Fibroblast of lung (primary cell): Measurements from ENCODE around the gene TRRAP.

Experiments used
- EZH2 ChIP-seq: IDR thresholded peaks from 2 replicates; pipeline ENCODE4 v1.5.1; 2012; ENCODE audit warnings: low read length, control low read depth, mild to moderate bottlenecking; ENCODE audit errors: missing control alignments
- TF ChIP-seq, protein P1 (sequence below), 2 donors: IDR thresholded peaks in 1 of 2; conservative IDR thresholded peaks in 1 of 2; 1 replicate in 1 of 2; 2 replicates in 1 of 2; pipeline ENCODE4 v1.5.1; 2011 to 2012; ENCODE audit warnings: low read length in 2 of 2, control low read depth in 1 of 2, inconsistent platforms in 1 of 2, low read depth in 1 of 2, mild to moderate bottlenecking in 1 of 2

DNA sequence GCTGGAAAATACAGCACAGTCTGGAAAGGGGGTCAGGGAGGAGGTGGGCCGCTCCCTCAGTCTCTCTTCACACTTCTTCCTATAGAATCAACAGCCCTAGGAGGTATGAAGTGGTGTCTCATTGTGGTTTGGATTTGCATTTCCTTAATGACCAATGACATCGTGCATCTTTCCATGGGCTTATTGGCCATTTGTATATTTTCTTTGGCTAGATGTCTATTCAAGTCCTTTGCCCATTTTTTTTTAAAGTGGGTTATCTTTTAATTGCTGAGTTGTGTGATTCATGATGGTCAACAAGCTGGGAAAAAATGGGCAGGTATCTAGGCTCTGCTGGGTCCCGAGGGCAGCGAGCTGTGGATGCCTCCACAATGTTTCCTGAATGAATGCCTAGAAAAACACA lies 37.6 kb upstream of the TRRAP start:
- TF ChIP-seq, protein P1, sequence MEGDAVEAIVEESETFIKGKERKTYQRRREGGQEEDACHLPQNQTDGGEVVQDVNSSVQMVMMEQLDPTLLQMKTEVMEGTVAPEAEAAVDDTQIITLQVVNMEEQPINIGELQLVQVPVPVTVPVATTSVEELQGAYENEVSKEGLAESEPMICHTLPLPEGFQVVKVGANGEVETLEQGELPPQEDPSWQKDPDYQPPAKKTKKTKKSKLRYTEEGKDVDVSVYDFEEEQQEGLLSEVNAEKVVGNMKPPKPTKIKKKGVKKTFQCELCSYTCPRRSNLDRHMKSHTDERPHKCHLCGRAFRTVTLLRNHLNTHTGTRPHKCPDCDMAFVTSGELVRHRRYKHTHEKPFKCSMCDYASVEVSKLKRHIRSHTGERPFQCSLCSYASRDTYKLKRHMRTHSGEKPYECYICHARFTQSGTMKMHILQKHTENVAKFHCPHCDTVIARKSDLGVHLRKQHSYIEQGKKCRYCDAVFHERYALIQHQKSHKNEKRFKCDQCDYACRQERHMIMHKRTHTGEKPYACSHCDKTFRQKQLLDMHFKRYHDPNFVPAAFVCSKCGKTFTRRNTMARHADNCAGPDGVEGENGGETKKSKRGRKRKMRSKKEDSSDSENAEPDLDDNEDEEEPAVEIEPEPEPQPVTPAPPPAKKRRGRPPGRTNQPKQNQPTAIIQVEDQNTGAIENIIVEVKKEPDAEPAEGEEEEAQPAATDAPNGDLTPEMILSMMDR (conservative IDR thresholded peaks at IDR 0.05 in 1 of 2, IDR thresholded peaks at IDR 0.05 in 1 of 2; ENCODE audit: low read depth in 1 of 2, low read length in 2 of 2): no peak
- no peak for TF ChIP-seq EZH2
